ENCODE results near the gene SLC26A1.

The SLC26A1 gene

GRCh38 chr4:965048-965765, 28.0 kb downstream of the SLC26A1 start:
- TF ChIP-seq SIN3A (IDR thresholded peaks at IDR 0.05; ENCODE audit: borderline replicate concordance, insufficient read depth, low read length) (no peak), POLR2AphosphoS5 (IDR thresholded peaks at IDR 0.05; ENCODE audit: low read depth, low read length) (no peak), TAF1 (IDR thresholded peaks at IDR 0.05; ENCODE audit: borderline replicate concordance, insufficient read depth, low read length) (no peak), FOXP2 (optimal IDR thresholded peaks at IDR 0.05; ENCODE audit: borderline replicate concordance, extremely low read depth, extremely low read length, insufficient read depth) (no peak), REST (IDR thresholded peaks at IDR 0.05; ENCODE audit: insufficient read depth in 1 of 2, low read depth in 2 of 2, low read length in 2 of 2) (no peak)

GRCh38 chr4:964346-965025, 28.7 kb downstream of the SLC26A1 start:
- TF ChIP-seq REST (IDR thresholded peaks at IDR 0.05; ENCODE audit: insufficient read depth in 1 of 2, low read depth in 2 of 2, low read length in 2 of 2) = no peak
- TF ChIP-seq SIN3A (IDR thresholded peaks at IDR 0.05; ENCODE audit: borderline replicate concordance, insufficient read depth, low read length) = no peak
- TF ChIP-seq FOXP2 (optimal IDR thresholded peaks at IDR 0.05; ENCODE audit: borderline replicate concordance, extremely low read depth, extremely low read length, insufficient read depth) = no peak
- TF ChIP-seq POLR2AphosphoS5 (IDR thresholded peaks at IDR 0.05; ENCODE audit: low read depth, low read length) = no peak
- no peak for TF ChIP-seq TAF1 (IDR thresholded peaks at IDR 0.05; ENCODE audit: borderline replicate concordance, insufficient read depth, low read length)

DNA sequence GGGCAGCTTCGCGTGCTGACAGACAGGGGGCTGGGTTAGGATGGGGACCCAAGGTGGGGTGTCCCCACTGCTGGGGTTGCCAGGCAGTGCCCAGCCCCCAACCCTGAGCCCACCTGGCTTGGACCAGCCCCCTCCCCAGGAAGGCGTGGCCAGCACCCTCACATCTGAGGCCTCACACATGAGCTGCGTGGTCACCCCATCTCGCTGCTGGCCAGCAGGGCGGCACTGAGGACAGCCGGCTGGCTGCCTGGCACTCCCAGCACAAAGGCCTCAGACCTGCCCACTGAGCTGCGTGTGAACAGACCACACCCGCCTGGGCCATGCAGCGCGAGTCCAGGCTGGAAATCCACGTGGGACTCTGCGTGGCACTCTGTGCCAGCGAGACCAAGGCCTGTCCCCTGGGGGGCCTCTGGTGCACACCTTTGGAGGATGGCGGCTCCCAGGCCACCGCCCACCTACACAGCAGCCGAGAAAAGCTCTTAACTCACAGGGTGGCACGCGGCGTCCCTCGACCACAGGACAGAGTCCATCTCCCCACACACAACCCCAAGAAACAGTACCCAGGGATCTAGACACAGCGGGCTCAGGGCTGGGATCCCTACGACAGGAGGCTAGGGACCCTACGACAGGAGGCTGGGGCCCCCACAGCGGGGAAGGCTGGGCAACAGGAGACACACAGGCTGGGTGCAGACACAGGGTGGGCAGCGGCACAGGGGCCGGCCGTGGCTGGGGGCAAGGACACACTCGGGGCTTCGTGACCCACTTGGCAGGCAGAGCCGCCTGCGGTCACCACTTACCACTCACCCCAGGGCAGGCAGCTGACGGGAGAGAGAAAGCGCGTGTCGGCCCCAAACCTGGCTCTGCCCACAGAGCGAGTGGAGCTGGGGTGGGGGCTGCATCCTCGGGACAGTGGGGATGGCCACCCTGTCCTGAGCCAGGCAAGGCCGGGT, 29.7 kb downstream of the SLC26A1 start:
- TF ChIP-seq POLR2AphosphoS5 (IDR thresholded peaks at IDR 0.05; ENCODE audit: low read depth, low read length) (no peak), TAF1 (IDR thresholded peaks at IDR 0.05; ENCODE audit: borderline replicate concordance, insufficient read depth, low read length) (no peak), REST (IDR thresholded peaks at IDR 0.05; ENCODE audit: insufficient read depth in 1 of 2, low read depth in 2 of 2, low read length in 2 of 2) (no peak)

GRCh38 chr4:962231-963208, 30.7 kb downstream of the SLC26A1 start:
- TF ChIP-seq SIN3A (IDR thresholded peaks at IDR 0.05; ENCODE audit: borderline replicate concordance, insufficient read depth, low read length) (no peak), FOXP2 (optimal IDR thresholded peaks at IDR 0.05; ENCODE audit: borderline replicate concordance, extremely low read depth, extremely low read length, insufficient read depth) (no peak), TAF1 (IDR thresholded peaks at IDR 0.05; ENCODE audit: borderline replicate concordance, insufficient read depth, low read length) (no peak), POLR2AphosphoS5 (IDR thresholded peaks at IDR 0.05; ENCODE audit: low read depth, low read length) (no peak), REST (IDR thresholded peaks at IDR 0.05; ENCODE audit: insufficient read depth in 1 of 2, low read depth in 2 of 2, low read length in 2 of 2) (no peak)

Data from PFSK-1 (cell line).